Mammary epithelial cell (primary cell): Measurements from ENCODE around the gene GZMH.

Experiments
- CTCF ChIP-seq, 2 donors: IDR thresholded peaks in 1 of 2; conservative IDR thresholded peaks in 1 of 2; 2 replicates each; pipeline ENCODE4 v1.5.1; 2011 to 2012; ENCODE audit warnings: inconsistent platforms in 2 of 2, low read length in 2 of 2, mild to moderate bottlenecking in 2 of 2, control low read depth in 1 of 2, low read depth in 1 of 2; ENCODE audit not compliant: insufficient read depth in 1 of 2; ENCODE audit errors: extremely low read depth in 1 of 2
- EZH2 ChIP-seq: IDR thresholded peaks from 2 replicates; pipeline ENCODE4 v1.6.1; 2012; ENCODE audit warnings: low read length, inconsistent platforms, borderline replicate concordance

- no peak for TF ChIP-seq CTCF (conservative IDR thresholded peaks at IDR 0.05 in 1 of 2, IDR thresholded peaks at IDR 0.05 in 1 of 2; ENCODE audit: extremely low read depth in 1 of 2, insufficient read depth in 1 of 2, low read depth in 1 of 2, low read length in 2 of 2)
- no peak for TF ChIP-seq EZH2
Measured at GRCh38 chr14:24563505-24563904, 46.0 kb downstream of the GZMH start.
